ENCODE results near the gene PPP1R14D. TPM values are rescaled to one million over a fixed set of nuclear protein-coding genes. Genes with fewer than 3 reads are reported as not detected.

PPP1R14D gene
- total and polyA plus RNA-seq, 2 donors (not counting 3 experiments of a cell fraction or from before 2014, with no cell fraction given): not detected

DNA sequence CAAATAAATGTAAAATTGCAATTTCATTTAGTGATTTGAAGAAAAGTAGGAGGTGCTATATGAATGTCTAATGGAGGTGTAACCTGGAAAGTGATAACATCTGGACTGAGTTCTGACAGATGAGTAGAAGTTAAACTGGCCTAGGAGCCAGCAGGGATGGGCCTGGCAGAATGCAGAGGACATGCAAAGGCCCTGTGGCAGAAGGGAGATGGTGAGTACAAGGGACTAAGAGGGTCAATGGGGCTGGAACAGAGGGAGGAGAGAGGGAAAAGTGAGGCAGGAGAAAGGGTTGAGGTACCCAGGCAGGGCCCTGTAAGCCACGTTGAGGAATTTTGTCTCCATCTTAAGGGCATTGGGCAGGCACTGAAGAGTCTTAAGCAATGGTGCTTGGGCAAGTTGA is 3.4 kb upstream of the PPP1R14D start:
- Histone ChIP-seq H3K27me3 (ENCODE audit: control insufficient read depth in 2 of 2, insufficient read depth in 2 of 2, low read length in 2 of 2) (peaks cover 0 to 5% of the 10 kb centered on the region in 2 experiments), H3K9me3 (replicated peaks; ENCODE audit: control insufficient read depth, insufficient read depth, low read length) (no peaks in the 10 kb centered on the region), H4K20me1 (replicated peaks; ENCODE audit: control insufficient read depth, extremely low read depth, insufficient read depth, low read length) (no peaks in the 10 kb centered on the region), H3K9me1 (replicated peaks; ENCODE audit: control insufficient read depth, extremely low read depth, insufficient read depth, low read length) (no peaks in the 10 kb centered on the region), H3K4me1 (ENCODE audit: control insufficient read depth, extremely low read depth, insufficient read depth, low read length) (no peaks in the 10 kb centered on the region), H3K36me3 (ENCODE audit: control insufficient read depth in 2 of 2, extremely low read depth in 1 of 2, insufficient read depth in 2 of 2, low read length in 2 of 2) (no peaks in the 10 kb centered on the region), H3K27ac (ENCODE audit: insufficient read depth, low read depth, low read length) (no peak overlapping the region), H3K79me2 (ENCODE audit: control insufficient read depth, insufficient read depth, low read length) (no peaks in the 10 kb centered on the region), H3K9ac (replicated peaks; ENCODE audit: extremely low read depth, insufficient read depth, low read length) (no peak overlapping the region), H3K4me3 (replicated peaks in 1 of 3; ENCODE audit: insufficient read depth in 1 of 3, low read depth in 1 of 3, low read length in 3 of 3) (no peak overlapping the region), H2AFZ (ENCODE audit: low read depth, low read length) (no peak overlapping the region), H3K4me2 (ENCODE audit: insufficient read depth, low read length) (no peak overlapping the region)
- dilution Hi-C loops (cut with MboI; ENCODE audit: extremely low pct_ligation_motif_present, low sequenced_read_pairs) (no loop called here), intact Hi-C loops (cut with micrococcal nuclease) (no loop called here)
- DNase-seq (ENCODE audit: low read depth, low spot score) (no peak), FAIRE-seq (no peak)
- CTCF ChIA-PET: interaction anchor here (1.2 kb wide), 1 partner anchor 14 kb away, joined by 4 read pairs; no protein-coding TSS in a partner anchor
- no TSS peak for BruUV-seq (replicated peaks)
- POLR2A ChIA-PET: no interaction called here
- TF ChIP-seq, protein P1, sequence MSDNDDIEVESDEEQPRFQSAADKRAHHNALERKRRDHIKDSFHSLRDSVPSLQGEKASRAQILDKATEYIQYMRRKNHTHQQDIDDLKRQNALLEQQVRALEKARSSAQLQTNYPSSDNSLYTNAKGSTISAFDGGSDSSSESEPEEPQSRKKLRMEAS (IDR thresholded peaks at IDR 0.05; ENCODE audit: insufficient read depth, insufficient read length): no peak
- TF ChIP-seq MYC (IDR thresholded peaks at IDR 0.05; ENCODE audit: low read depth, low read length): no peak
- no peak for TF ChIP-seq POLR2AphosphoS5 (IDR thresholded peaks at IDR 0.05; ENCODE audit: insufficient read depth, low read depth, low read length)
- no peak for TF ChIP-seq JUN (IDR thresholded peaks at IDR 0.05; ENCODE audit: borderline replicate concordance, insufficient read depth, insufficient read length, low read depth)
- no peak for TF ChIP-seq FOS (IDR thresholded peaks at IDR 0.05; ENCODE audit: borderline replicate concordance, insufficient read depth, low read length)
- no peak for TF ChIP-seq EZH2 (IDR thresholded peaks at IDR 0.05; ENCODE audit: borderline replicate concordance, low read depth, low read length, severe bottlenecking)
- TF ChIP-seq, protein P2, sequence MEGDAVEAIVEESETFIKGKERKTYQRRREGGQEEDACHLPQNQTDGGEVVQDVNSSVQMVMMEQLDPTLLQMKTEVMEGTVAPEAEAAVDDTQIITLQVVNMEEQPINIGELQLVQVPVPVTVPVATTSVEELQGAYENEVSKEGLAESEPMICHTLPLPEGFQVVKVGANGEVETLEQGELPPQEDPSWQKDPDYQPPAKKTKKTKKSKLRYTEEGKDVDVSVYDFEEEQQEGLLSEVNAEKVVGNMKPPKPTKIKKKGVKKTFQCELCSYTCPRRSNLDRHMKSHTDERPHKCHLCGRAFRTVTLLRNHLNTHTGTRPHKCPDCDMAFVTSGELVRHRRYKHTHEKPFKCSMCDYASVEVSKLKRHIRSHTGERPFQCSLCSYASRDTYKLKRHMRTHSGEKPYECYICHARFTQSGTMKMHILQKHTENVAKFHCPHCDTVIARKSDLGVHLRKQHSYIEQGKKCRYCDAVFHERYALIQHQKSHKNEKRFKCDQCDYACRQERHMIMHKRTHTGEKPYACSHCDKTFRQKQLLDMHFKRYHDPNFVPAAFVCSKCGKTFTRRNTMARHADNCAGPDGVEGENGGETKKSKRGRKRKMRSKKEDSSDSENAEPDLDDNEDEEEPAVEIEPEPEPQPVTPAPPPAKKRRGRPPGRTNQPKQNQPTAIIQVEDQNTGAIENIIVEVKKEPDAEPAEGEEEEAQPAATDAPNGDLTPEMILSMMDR (IDR thresholded peaks at IDR 0.05; ENCODE audit: extremely low read depth in 1 of 2, insufficient read depth in 1 of 2, low read depth in 1 of 2, low read length in 2 of 2): no peak
- TF ChIP-seq POLR2A (IDR thresholded peaks at IDR 0.05; ENCODE audit: low read depth, low read length): no peak
- TF ChIP-seq GATA2 (IDR thresholded peaks at IDR 0.05; ENCODE audit: insufficient read depth, insufficient read length, low read depth, low read length): no peak

Measured in endothelial cell of umbilical vein (primary cell).